Measurements from ENCODE around the gene SPP1.
"Not testable (repeated sequence)": the region's sequence is repeated elsewhere in the genome, so short reads cannot be mapped to it uniquely, and the experiment has no call there.

The SPP1 gene

DNA sequence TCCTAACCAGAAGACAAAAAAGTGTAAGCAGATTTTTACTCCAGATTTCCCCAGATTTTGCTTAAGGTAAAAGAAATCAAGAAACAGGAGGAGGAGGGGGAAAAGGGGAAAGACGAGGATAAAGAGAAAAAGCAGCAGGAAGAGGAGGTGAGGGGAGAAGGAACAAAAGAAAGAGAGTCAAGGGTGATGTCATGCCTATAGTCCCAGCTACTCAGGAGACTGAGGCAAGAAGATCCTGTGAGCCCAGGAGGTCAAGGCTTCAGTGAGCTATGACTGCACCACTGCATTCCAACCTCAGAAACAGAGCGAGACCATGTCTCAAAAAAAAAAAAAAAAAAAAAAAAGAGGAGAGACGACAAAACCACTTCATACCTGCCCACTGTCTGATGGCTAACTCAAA, 19.9 kb downstream of the SPP1 start:
- no peak for DNase-seq

DNA sequence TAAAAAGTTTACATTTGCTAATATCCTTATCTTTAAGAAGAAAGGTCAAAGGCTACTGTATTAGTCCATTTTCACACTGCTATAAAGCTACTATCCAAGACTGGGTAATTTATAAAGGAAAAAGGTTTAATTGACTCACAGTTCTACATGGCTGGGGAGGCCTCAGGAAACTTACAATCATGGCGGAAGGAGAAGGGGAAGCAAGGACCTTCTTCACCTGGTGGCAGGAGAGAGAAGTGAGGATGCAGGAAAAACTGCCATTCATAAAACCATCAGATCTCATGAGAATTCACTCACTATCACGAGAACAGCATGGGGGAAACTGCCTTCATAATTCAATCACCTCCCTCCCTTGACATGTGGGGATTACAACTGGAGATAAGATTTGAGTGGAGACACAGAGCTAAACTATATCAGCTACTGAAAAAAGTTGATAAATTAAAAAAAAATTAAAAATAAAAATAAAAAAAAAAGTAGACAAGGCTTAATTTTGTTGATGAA, 23.7 kb downstream of the SPP1 start:
- not testable (repeated sequence) for DNase-seq

DNA sequence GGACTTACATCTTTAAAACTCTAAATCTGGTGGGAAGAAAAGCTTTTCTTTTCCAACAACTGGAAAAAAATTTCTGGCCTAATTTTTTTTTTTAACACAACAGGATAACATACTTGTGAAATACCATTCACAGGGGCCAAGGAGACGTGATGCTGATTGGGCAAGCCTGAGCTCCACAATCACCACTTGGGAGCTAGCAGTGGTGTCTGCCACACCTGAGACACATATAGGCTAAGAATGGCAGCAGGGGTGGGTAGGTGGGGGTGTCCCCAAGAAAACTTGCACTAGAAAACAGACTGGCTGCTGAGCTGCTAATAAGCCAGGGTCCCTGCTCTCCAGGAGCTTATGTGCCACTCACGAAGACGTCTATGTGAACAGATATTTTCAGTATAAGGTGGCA, 26.4 kb downstream of the SPP1 start:
- DNase-seq, result no peak

DNA sequence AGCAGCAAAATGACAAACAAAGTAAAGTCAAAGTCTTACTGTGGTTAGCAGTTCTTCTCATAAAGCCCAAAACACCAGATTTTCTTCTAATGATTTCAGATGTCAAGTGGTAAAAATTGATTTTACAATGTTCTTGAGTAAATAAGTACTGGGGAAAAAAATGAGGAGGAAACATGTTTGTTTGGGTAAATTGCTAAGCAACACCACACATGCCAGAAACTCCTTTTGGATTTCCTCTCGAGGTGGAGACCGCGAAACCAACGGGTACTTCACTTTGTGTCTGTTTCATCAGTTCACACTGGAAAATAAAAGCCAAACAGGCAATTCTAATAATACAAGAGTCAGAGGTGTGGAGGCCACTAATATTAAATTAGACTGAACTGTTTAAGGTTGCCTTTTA, 27.3 kb downstream of the SPP1 start:
- no peak for DNase-seq

DNA sequence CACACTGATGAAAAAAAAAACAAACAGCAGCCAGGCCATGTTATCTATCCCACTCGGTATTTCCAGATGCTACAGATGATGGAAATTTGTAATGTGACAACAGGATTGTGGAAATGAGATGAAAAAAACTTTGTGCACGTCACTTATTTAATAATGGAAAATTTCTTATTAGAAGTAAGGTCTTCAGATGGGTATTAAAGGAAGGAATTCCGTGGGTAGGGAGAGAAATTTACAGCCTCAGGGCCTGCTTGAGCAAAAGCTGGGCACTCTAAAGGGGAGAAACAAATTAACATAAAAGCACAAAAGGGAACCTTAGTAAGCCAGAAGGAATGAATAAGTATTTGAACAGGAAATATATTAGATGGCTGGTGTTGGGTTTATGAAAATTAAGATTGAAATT, 27.7 kb downstream of the SPP1 start:
- no peak for DNase-seq

DNA sequence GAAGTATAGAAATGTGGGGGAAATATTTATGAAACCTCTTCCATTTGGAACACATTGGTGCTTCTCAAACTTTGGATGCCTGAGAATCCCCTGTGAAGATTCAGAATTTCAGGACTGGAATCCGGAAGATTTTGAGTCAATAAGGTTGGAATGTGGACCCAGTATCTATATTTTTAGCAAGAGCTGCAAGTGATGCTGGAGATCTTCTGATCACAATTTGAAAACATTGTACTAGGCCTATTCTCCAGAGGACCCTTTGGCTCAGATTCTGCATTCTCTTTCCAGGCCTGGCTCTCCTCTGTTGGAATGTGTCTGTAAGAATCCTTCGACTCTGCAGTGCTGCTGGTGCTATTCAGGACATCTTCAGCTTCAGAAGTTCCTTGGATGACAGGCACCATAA, 29.6 kb downstream of the SPP1 start:
- DNase-seq, result no peak

DNA sequence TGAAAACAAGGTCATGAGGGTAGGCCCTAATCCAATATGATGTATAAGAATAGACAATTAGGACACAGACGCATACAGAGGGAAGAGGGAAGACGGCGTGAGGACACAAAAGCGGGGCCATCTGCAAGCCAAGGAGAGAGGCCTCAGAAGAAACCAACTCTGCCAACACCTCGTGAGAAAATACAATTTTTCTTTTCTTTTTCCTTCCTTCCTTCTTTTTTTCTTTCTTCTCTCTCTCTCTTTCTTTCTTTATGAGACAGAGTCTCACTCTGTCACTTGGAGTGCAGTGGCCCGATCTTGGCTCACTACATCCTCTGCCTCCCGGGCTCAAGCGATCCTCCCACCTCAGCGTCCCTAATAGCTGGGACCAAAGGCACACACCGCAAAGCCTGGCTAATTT, 30.4 kb downstream of the SPP1 start:
- DNase-seq, result no peak

DNA sequence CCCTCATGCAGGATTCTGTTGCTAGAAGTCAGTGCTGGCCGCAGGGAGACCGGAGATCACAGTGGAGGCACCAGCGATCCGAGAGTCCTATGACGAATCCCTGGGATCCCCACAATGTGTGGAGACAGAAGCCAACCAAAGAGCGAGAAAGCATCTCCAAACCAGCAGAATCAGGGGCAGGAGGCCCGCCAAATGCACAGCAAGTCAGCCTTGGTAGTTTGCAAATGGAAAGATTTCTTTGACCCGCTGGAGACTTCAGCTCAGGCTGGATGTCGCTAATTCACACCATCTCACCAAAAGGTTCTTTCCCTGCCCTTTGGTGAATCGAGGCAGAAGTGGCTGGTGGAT, 31.4 kb downstream of the SPP1 start:
- no peak for DNase-seq

DNA sequence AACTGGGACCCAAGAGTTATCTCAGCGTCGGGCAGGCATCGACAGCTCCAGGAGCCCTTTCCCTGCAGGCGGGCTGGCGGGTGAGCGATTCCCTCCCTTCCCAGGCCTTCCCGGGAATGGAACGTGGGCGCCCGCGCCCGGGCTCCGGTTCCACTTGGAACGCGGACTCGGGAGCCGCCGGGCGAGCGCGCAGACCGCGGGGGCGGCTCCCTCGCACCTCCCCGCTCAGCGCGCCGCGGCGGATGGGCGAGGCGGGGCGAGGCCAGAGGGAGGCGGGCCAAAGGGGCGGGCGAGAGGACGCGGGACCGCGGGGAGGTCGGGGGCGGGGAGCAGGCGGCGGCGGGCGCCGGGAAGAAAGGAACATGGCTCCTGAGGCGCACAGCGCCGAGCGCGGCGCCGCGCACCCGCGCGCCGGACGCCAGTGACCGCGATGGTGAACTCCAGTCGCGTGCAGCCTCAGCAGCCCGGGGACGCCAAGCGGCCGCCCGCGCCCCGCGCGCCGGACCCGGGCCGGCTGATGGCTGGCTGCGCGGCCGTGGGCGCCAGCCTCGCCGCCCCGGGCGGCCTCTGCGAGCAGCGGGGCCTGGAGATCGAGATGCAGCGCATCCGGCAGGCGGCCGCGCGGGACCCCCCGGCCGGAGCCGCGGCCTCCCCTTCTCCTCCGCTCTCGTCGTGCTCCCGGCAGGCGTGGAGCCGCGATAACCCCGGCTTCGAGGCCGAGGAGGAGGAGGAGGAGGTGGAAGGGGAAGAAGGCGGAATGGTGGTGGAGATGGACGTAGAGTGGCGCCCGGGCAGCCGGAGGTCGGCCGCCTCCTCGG, 32.0 kb downstream of the SPP1 start, which contains the start of gene PKD2:
Gene PKD2, plus strand, starts transcription at position 332 of the 818 bp plus-strand sequence. Its CDS starts 99 bp downstream, at position 431.
- DNase-seq, result peak; percentile 75

DNA sequence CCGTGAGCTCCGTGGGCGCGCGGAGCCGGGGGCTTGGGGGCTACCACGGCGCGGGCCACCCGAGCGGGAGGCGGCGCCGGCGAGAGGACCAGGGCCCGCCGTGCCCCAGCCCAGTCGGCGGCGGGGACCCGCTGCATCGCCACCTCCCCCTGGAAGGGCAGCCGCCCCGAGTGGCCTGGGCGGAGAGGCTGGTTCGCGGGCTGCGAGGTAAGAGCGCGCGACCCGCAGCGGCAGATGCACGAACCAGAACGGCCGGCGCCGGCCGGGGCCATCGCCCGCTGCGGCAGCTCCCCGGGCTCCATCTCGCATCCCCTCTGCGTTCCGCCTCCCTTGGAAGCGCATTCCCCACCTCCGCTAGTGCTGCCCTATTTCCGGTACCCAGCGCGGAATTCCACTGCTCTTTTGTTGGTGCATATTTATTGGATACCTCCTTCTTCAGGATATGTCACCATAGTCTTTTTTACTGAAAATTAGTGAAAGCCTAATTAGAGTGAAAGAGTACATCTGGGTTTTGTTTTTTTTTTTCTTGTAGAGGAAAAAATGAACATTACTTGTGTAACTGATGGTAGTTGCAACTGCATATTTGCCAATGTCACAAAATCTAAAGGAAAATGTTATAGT, 32.7 kb downstream of the SPP1 start:
- peak; percentile 37 for DNase-seq

DNA sequence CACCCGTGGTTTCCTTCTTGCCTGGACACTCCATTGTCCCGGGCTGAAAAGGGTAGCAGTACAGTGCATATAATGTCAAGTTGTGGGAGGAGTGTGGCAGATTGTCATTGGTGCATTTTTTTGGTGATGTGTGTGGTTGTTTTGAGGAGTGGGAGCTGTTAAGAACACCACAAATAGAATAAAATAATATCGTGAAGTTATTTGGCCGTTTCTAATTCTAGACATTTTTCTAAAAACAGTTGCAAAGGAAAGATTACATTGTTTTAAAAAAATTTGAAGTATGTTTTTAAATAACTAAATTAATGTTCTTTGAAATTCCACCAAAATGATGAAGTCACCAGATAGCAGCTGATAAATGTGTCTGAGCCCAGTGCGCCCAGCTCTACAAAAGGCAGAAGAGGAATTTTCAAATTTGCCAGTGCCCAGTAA, 33.2 kb downstream of the SPP1 start:
- DNase-seq, result peak; percentile 58

DNA sequence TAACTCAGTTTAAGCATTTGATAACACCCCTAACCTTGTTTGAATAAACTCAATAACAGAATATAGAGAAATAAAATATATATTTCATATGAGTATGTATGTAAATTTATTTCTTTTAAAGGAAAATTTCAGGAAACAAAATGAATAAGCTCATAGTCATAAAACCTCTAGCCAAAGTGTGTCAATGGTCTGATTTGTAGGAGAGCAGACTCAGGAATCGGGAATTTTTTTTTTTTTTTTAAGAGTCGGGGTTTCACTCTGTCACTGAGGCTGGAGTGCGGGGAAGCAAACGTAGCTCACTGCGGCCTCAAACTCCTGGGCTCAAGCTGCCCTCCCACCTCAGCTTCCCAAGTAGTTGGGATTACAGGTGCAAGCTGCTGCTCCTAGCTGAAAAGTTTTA, 34.4 kb downstream of the SPP1 start:
- no peak for DNase-seq

DNA sequence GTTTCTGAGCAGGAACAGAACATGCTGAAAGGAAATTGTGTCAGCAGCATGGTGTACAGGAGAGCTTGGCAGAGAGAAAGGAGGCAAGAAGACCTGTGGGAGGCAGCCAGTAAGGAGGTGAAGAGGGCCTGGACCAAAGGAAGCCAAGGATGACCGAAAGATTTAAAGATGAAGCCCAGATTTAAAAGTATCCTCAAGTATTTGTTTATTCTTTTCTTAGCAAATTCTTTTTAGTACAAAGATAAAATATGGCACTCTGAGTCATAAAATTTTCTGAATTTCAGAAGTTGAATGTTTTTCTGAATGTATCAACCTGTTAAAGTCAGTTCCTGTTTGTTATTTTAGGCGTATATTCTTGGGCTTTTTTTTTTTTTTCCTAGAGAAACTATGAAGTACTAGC, 35.5 kb downstream of the SPP1 start:
- DNase-seq, result no peak

DNA sequence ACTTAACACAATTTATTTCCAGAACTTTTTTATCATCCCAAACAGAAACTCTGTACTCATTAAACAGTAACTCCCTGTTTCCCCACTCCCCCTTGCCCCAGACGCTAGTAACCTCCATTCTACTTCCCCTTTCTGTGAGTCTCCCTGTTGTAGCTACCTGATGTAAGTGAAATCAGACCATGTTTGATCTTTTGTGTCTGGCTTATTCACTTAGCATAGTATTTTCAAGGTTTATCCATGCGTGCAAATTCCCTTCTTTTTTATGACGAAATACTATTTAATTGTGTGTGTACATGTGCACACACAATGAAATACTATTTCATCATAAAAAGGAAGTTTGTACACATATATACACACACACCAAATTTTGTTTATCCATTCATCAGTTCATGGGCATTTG, 37.1 kb downstream of the SPP1 start:
- peak; percentile 57 for DNase-seq

DNA sequence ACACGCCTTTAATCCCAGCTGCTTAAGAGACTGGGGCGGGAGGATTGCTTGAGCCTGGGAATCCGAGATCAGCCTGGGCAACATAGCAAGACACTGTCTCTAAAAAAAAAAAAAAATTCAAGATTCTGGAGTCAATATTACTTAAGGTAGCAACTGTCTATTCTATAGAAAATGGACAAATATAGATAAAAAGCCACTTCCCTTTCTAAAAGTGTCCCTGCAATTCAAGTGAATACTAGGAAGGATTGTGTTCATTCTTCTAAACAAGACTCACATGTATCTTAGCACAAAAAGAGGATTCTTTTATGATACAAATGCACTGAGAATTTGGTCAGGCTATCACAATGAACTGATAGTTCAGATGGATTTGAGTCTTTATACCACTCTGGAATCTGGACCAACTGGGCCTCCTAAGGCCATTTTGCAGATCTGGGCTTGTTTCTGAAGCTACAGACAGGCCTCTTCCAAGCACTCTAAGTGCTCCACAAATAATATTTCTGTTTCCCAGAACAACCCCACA, 38.9 kb downstream of the SPP1 start:
- DNase-seq, result no peak

DNA sequence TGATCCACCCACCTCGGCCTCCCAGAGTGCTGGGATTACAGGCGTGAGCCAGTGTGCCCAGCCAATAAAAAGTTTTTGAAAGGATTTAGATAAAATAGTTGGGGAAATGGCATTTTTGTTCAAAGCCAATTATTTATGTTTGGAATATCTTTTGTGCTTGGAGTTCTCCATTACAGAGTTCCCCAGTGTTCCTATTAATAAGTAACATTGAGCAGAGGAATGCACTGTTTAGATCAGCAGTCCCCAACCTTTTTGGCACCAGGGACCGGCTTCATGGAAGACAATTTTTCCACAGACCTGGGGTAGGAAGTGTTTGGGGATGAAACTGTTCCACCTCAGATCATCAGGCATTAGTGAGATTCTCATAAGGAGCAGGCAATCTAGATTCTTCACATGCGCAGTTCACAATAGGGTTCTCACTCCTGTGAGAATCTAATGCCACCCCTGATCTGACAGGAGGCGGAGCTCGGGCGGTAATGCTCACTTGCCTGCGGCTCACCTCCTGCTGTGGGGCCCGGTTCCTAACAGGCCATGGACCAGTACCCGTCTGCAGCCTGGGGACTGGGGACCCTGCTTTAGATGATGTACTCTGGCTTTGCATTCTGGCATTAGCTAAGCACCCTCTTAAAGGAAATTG, 40.3 kb downstream of the SPP1 start:
- no peak for DNase-seq

DNA sequence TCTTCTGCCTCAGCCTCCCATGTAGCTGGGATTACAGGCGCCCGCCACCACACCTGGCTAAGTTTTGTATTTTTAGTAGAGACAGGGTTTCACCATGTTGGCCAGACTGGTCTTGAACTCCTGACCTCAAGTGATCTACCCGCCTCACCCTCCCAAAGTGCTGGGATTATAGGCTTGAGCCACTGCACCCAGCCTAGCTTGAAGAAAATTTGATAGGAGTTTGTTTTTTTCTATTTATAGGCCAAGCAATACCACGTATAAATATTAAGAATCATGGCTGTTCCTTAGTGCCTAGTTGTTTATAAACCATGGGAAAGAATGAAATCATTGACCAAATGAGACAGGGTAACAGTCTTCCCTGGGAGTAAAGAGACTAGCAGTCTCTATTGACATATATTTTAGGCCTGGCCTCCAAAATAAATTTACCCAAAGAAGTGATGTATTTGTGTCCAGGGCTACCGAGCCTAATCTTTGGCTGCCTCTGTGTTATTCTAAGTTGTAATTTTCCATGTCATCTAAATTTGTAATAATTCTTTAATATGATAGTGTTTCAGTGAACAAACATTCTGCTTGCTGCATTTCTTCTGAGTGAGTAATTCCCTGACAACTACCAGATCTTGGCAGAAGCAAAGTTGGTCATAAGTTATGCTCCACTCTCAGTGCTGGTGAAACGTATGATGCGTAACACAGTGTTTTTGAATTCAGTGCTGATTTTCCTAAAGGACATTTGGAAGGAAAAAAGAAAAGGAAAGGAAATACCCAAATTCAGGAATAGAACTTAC, 42.2 kb downstream of the SPP1 start:
- DNase-seq, result no peak

DNA sequence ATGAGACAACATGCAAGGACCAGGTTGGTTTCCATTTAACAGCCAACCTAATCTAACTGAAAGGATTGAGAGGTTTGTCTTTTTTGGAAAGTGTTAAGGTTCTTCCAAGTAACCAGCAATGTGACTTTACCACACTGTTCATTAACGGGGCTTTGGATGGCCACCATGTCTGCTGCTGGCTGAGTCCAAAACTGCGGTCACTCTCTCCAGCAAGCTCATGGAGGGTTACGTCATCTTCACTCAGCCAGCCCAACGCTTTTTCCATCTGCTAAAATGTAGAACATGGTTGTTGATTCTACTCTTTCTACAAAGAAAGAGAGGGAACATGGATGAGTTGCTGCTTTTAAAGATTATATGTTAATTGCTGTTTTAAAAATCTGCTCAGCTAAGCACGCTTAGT, 43.0 kb downstream of the SPP1 start:
- no peak for DNase-seq

DNA sequence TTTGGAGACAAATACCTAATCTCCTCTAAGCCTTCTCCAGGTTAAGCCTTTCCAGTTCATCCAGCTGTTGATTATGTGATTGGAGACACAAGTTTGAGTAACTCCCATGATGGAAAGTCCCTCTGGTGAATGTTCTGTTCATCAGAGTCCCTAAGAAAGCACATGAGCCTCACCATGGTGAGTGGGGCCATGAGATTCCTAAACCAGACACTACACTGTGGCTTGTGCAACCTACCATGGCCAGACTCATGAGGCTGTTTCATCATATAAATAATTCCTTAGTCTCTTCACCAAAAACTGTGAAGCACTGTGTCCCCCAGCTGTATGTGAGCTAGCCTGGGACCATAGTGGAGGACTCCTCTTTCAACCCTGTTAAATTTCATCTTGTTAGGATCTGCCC, 46.3 kb downstream of the SPP1 start:
- peak; percentile 83 for DNase-seq

DNA sequence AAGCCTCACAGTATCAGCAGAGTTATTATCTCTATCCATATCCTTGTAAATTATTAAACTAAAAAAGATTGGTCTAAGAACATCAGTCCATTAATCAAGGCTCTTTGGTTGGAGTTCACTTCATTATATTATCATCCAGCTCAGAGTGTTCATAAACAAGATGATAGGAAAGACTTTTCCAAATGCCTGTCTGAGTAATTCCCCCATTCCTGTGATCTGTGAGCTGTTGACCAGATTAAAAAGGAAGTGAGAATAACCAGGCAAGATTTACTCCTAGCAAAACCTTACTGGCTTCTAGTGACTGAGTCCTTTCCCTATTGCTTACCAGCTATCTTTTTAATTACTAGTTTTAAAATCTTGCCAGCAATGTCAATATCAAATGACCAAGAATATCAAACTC, 46.8 kb downstream of the SPP1 start:
- peak; percentile 70 for DNase-seq

DNA sequence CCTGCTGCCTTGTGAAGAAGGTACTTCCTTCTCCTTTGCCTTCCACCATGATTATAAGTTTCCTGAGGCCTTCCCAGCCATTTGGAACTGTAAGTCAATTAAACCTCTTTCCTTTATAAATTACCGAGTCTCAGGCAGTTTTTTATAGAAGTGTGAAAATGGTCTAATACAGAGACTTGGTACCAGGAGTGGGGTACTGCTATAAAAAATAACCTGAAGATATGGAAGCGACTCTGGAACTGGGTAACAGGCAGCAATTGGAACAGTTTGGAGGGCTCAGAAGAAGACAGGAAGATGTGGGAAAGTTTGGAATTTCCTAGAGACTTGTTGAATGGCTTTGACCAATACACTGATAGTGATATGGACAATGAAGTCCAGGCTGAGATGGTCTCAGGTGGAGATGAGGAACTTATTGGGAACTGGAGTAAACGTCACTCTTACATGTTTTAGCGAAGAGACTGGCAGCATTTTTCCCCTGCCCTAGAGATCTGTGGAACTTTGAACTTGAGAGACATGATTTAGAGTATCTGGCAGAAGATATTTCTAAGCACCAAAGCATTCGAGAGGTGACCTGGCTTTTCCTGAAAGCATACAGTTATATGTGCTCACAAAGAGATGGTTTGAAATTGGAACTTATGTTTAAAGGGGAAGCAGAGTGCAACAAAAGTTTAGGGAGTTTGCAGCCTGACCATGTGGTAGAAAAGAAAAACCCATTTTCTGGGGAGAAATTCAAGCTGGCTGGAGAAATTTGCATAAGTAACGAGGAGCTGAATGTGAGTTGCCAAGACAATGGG, 50.6 kb downstream of the SPP1 start:
- DNase-seq, result not testable (repeated sequence)

Data from inflammatory macrophage treated with lipopolysaccharide for 4 hours (primary cell).